Spinal cord (tissue), 10 donors: ENCODE results near the gene COL26A1. TPM values are rescaled to one million over a fixed set of nuclear protein-coding genes. Genes with fewer than 3 reads are reported as not detected.
A peak's percentile ranks its signal among the peaks of the same experiment; 100 is the strongest.
"Not testable (repeated sequence)": the region's sequence is repeated elsewhere in the genome, so short reads cannot be mapped to it uniquely, and the experiment has no call there.

Experiments
- DNase-seq, 6 donors: peaks; one replicate each; pipeline versions ENCODE4 v3.0.0 to v3.0.0-alpha.2; 2013 to 2015; ENCODE audit warnings: low spot score in 6 of 6, low read depth in 4 of 6
- H3K27ac ChIP-seq: one replicate; pipeline ENCODE4 v1.5.1; 2013; ENCODE audit warnings: low read depth, low read length, control low read depth
- H3K27me3 ChIP-seq: one replicate; pipeline ENCODE4 v1.6.1; 2013; ENCODE audit warnings: low read length; ENCODE audit not compliant: control insufficient read depth, insufficient read depth
- H3K36me3 ChIP-seq: one replicate; pipeline ENCODE4 v1.6.1; 2013; ENCODE audit warnings: low read length; ENCODE audit not compliant: control insufficient read depth, insufficient read depth
- H3K4me1 ChIP-seq: one replicate; pipeline ENCODE4 v1.6.1; 2013; ENCODE audit warnings: low read length; ENCODE audit not compliant: control insufficient read depth, insufficient read depth
- H3K4me3 ChIP-seq: one replicate; pipeline ENCODE4 v1.5.1; 2013; ENCODE audit warnings: low read depth, low read length, control low read depth
- H3K9me3 ChIP-seq: one replicate; pipeline ENCODE4 v1.6.1; 2013; ENCODE audit warnings: low read length; ENCODE audit not compliant: control insufficient read depth, insufficient read depth
- WGBS: methylation state at CpG from one replicate; pipeline ENCODE4 v1.1.5; 2013; ENCODE audit warnings: missing lambda C conversion rate; ENCODE audit not compliant: insufficient coverage; 5-methylcytosine and 5-hydroxymethylcytosine counted together
- polyA plus RNA-seq, 2 donors: library from polyadenylated mRNA; unstranded; fragments of 120-200 nt; gene quantifications; one replicate each; pipeline ENCODE4 v1.2.1, GENCODE V29; 2013; ENCODE audit not compliant: insufficient read length in 2 of 2
- total RNA-seq, 2 donors: library from RNA; depleted of rRNA in 1 of 2; stranded (reverse); fragments of 120-200 nt in 1 of 2; fragments of >200 nt in 1 of 2; gene quantifications; one replicate each; pipeline versions ENCODE4 v1.2.3 to v1.2.4, GENCODE V29; 2013 to 2014
- donor health status: healthy.

COL26A1 gene
- total and polyA plus RNA-seq, 4 donors, result 15.4 to 49.3 (median 28.6) TPM

GRCh38 chr7:101434155-101434554 lies 71.5 kb downstream of the COL26A1 start:
- H3K9me3 ChIP-seq, H3K27me3 ChIP-seq, H3K4me1 ChIP-seq, H3K4me3 ChIP-seq, H3K36me3 ChIP-seq, H3K27ac ChIP-seq, DNase-seq: not testable (repeated sequence)
- WGBS, result 97% methylated on average over 5 of the region's 8 CpGs

- no peak overlapping the region for H3K4me3 ChIP-seq
- DNase-seq, result peak in 2 of 6 donors; percentile 3 to 28
- no peaks in the 10 kb centered on the region for H3K36me3 ChIP-seq
- no peaks in the 10 kb centered on the region for H3K27me3 ChIP-seq
- H3K4me1 ChIP-seq, result peaks cover 7% of the 10 kb centered on the region
- no peak overlapping the region for H3K27ac ChIP-seq
- H3K9me3 ChIP-seq, result no peaks in the 10 kb centered on the region
- 33% methylated on average over 14 of the region's 22 CpGs for WGBS
Measured at GRCh38 chr7:101435461-101436220, 73.0 kb downstream of the COL26A1 start.

GRCh38 chr7:101436221-101436735 lies 73.6 kb downstream of the COL26A1 start:
- 68% methylated on average over 8 of the region's 15 CpGs for WGBS
- H3K4me3 ChIP-seq, result no peak overlapping the region
- DNase-seq, result no peak
- H3K27ac ChIP-seq, result no peak overlapping the region
- peaks cover 7% of the 10 kb centered on the region for H3K4me1 ChIP-seq
- no peaks in the 10 kb centered on the region for H3K9me3 ChIP-seq
- no peaks in the 10 kb centered on the region for H3K36me3 ChIP-seq
- no peaks in the 10 kb centered on the region for H3K27me3 ChIP-seq

- Histone ChIP-seq H3K27me3 (no peaks in the 10 kb centered on the region), H3K36me3 (no peaks in the 10 kb centered on the region), H3K9me3 (no peaks in the 10 kb centered on the region), H3K4me3 (no peak overlapping the region), H3K4me1 (peaks cover 10% of the 10 kb centered on the region), H3K27ac (no peak overlapping the region)
- no peak for DNase-seq
- WGBS, result 63% methylated on average over 17 of the region's 19 CpGs
Measured at GRCh38 chr7:101436857-101437576, 74.3 kb downstream of the COL26A1 start.

- 64% methylated on average over 5 of the region's 7 CpGs for WGBS
- no peaks in the 10 kb centered on the region for H3K36me3 ChIP-seq
- H3K4me1 ChIP-seq, result peaks cover 5% of the 10 kb centered on the region
- no peak overlapping the region for H3K27ac ChIP-seq
- H3K4me3 ChIP-seq, result no peak overlapping the region
- H3K9me3 ChIP-seq, result no peaks in the 10 kb centered on the region
- no peaks in the 10 kb centered on the region for H3K27me3 ChIP-seq
- DNase-seq, result no peak
Measured at GRCh38 chr7:101441890-101442289, 79.2 kb downstream of the COL26A1 start.

GRCh38 chr7:101442426-101443070 lies 79.9 kb downstream of the COL26A1 start:
- no peak for DNase-seq
- no peak overlapping the region for H3K27ac ChIP-seq
- H3K4me1 ChIP-seq, result peaks cover 5% of the 10 kb centered on the region
- H3K27me3 ChIP-seq, result no peaks in the 10 kb centered on the region
- H3K36me3 ChIP-seq, result peaks cover 2% of the 10 kb centered on the region
- no peaks in the 10 kb centered on the region for H3K9me3 ChIP-seq
- H3K4me3 ChIP-seq, result no peak overlapping the region
- 83% methylated on average over 15 of the region's 15 CpGs for WGBS

- Histone ChIP-seq H3K9me3 (no peaks in the 10 kb centered on the region), H3K27ac (no peak overlapping the region), H3K4me1 (no peaks in the 10 kb centered on the region), H3K4me3 (no peak overlapping the region), H3K36me3 (peaks cover 5% of the 10 kb centered on the region), H3K27me3 (no peaks in the 10 kb centered on the region)
- DNase-seq, result no peak
- 84% methylated on average over 3 of the region's 4 CpGs for WGBS
Measured at GRCh38 chr7:101450064-101450463, 87.4 kb downstream of the COL26A1 start.

GRCh38 chr7:101453617-101454016 lies 90.9 kb downstream of the COL26A1 start:
- Histone ChIP-seq H3K27me3 (no peaks in the 10 kb centered on the region), H3K4me1 (no peaks in the 10 kb centered on the region), H3K9me3 (no peaks in the 10 kb centered on the region), H3K4me3 (no peak overlapping the region), H3K36me3 (no peaks in the 10 kb centered on the region), H3K27ac (no peak overlapping the region)
- 85% methylated on average over 4 of the region's 5 CpGs for WGBS
- no peak for DNase-seq

GRCh38 chr7:101457001-101457750 lies 94.5 kb downstream of the COL26A1 start:
- 90% methylated on average over 2 of the region's 6 CpGs for WGBS
- H3K27me3 ChIP-seq, result no peaks in the 10 kb centered on the region
- no peaks in the 10 kb centered on the region for H3K4me1 ChIP-seq
- DNase-seq, result no peak
- H3K9me3 ChIP-seq, result no peaks in the 10 kb centered on the region
- H3K4me3 ChIP-seq, result no peak overlapping the region
- H3K27ac ChIP-seq, result no peak overlapping the region
- no peaks in the 10 kb centered on the region for H3K36me3 ChIP-seq
